Stimulated activated CD4-positive, alpha-beta T cell treated with anti-CD3 and anti-CD28 coated beads, Interleukin-4, amount 100 ng/mL, for 4 hours (primary cell): ENCODE results near the gene FLRT2.

Experiments used
- DNase-seq, 2 experiments: peaks; one replicate each; pipeline ENCODE4 v3.0.0-alpha.2; 2020

Gene FLRT2

GRCh38 chr14:85565862-85566296 lies 35.9 kb downstream of the FLRT2 start:
- DNase-seq: no peak

GRCh38 chr14:85566603-85567002 lies 36.7 kb downstream of the FLRT2 start:
- DNase-seq: no peak

GRCh38 chr14:85572011-85572410 lies 42.1 kb downstream of the FLRT2 start:
- DNase-seq: no peak

GRCh38 chr14:85572845-85573244 lies 42.9 kb downstream of the FLRT2 start:
- no peak for DNase-seq

GRCh38 chr14:85573406-85573805 lies 43.5 kb downstream of the FLRT2 start:
- DNase-seq: no peak

GRCh38 chr14:85574853-85575616 lies 45.1 kb downstream of the FLRT2 start:
- DNase-seq: no peak

GRCh38 chr14:85575617-85575898 lies 45.6 kb downstream of the FLRT2 start:
- no peak for DNase-seq

- DNase-seq: no peak
Measured at GRCh38 chr14:85576218-85576617, 46.3 kb downstream of the FLRT2 start.

GRCh38 chr14:85576848-85577542 lies 47.1 kb downstream of the FLRT2 start:
- DNase-seq: no peak

GRCh38 chr14:85577543-85578114 lies 47.7 kb downstream of the FLRT2 start:
- no peak for DNase-seq

GRCh38 chr14:85578357-85578756 lies 48.4 kb downstream of the FLRT2 start:
- DNase-seq: no peak

GRCh38 chr14:85578930-85579329 lies 49.0 kb downstream of the FLRT2 start:
- no peak for DNase-seq

GRCh38 chr14:85579942-85580341 lies 50.0 kb downstream of the FLRT2 start:
- no peak for DNase-seq

- no peak for DNase-seq
Measured at GRCh38 chr14:85580536-85581140, 50.7 kb downstream of the FLRT2 start.

GRCh38 chr14:85581691-85582090 lies 51.7 kb downstream of the FLRT2 start:
- no peak for DNase-seq

GRCh38 chr14:85583380-85583779 lies 53.4 kb downstream of the FLRT2 start:
- no peak for DNase-seq

- no peak for DNase-seq
Measured at GRCh38 chr14:85584481-85584880, 54.5 kb downstream of the FLRT2 start.

GRCh38 chr14:85587151-85587711 lies 57.3 kb downstream of the FLRT2 start:
- no peak for DNase-seq

GRCh38 chr14:85590784-85591183 lies 60.8 kb downstream of the FLRT2 start:
- DNase-seq: no peak

GRCh38 chr14:85594217-85594616 lies 64.3 kb downstream of the FLRT2 start:
- DNase-seq: no peak

- DNase-seq: no peak
Measured at GRCh38 chr14:85595981-85596380, 66.0 kb downstream of the FLRT2 start.

- no peak for DNase-seq
Measured at GRCh38 chr14:85596562-85596961, 66.6 kb downstream of the FLRT2 start.

- no peak for DNase-seq
Measured at GRCh38 chr14:85597701-85598100, 67.8 kb downstream of the FLRT2 start.

GRCh38 chr14:85599939-85600338 lies 70.0 kb downstream of the FLRT2 start:
- DNase-seq: no peak
